HG02610 (cell line): ENCODE measurements around the gene CTBP1.
A peak's percentile ranks its signal among the peaks of the same experiment; 100 is the strongest.

Experiments
- ATAC-seq: cut with Tn5 transposase; IDR thresholded peaks from one replicate; pipeline ENCODE4 v1.9.1; 2021; ENCODE audit warnings: mild to moderate bottlenecking, moderate library complexity; ENCODE audit not compliant: unreplicated experiment

Gene CTBP1

GRCh38 chr4:1250921-1251772 is 2.2 kb upstream of the CTBP1 start:
- no peak for ATAC-seq

DNA sequence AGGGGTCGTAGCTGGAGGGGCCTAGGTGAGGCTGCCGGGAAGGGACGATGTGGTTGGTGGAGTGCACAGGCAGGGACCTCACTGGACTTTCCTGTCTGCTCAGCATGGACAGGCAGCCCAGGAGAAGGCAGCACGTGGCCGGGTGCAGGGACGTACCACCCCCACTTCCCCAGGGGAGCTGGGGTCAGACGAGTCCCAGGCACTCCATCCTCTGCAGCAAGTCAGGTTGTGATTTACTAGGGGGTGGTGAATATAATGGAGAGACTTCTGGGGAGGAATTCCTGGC is 1.5 kb upstream of the CTBP1 start:
- ATAC-seq, result no peak

- peak; percentile 17 for ATAC-seq
These were observed 999 bp upstream of the CTBP1 start for GRCh38 chr4:1249731-1250526.

GRCh38 chr4:1249148-1249730 is 309 bp upstream of the CTBP1 start:
- ATAC-seq, result peak; percentile 55

- ATAC-seq, result peak; percentile 22
These were observed 1.1 kb downstream of the CTBP1 start for GRCh38 chr4:1247864-1248244.

- ATAC-seq, result no peak
These were observed 1.7 kb downstream of the CTBP1 start for GRCh38 chr4:1246901-1247863.

GRCh38 chr4:1246111-1246881 is 2.6 kb downstream of the CTBP1 start:
- no peak for ATAC-seq

DNA sequence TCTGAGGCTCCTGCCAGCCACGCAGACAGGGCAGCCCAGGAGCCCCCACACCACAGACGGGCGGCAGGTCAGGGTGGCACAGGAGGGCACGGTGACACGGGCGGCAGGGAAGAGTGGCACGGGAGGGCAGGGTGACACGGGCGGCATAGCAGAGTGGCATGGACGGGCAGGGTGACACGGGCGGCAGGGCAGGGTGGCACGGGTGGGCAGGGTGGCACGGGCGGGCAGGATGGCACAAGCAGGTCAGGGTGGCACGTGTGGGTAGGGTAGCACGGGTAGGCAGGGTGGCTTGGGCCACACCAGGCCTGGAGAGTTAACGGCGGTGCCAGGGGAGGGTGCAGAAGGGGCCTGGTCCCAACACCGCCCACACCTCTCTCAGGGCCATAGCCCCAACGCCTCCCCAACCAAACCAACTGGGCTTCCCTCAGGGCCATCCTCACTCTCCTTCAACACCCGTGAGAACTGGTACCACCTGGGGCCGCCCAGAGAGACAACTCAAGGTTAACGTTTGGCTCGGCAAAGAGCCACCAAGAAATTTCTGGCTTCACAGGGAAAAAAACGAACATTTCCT is 3.4 kb downstream of the CTBP1 start:
- ATAC-seq, result no peak

GRCh38 chr4:1244978-1245471 is 3.9 kb downstream of the CTBP1 start:
- no peak for ATAC-seq

GRCh38 chr4:1244081-1244977 is 4.6 kb downstream of the CTBP1 start:
- no peak for ATAC-seq

GRCh38 chr4:1243451-1244080 is 5.4 kb downstream of the CTBP1 start:
- ATAC-seq, result no peak

DNA sequence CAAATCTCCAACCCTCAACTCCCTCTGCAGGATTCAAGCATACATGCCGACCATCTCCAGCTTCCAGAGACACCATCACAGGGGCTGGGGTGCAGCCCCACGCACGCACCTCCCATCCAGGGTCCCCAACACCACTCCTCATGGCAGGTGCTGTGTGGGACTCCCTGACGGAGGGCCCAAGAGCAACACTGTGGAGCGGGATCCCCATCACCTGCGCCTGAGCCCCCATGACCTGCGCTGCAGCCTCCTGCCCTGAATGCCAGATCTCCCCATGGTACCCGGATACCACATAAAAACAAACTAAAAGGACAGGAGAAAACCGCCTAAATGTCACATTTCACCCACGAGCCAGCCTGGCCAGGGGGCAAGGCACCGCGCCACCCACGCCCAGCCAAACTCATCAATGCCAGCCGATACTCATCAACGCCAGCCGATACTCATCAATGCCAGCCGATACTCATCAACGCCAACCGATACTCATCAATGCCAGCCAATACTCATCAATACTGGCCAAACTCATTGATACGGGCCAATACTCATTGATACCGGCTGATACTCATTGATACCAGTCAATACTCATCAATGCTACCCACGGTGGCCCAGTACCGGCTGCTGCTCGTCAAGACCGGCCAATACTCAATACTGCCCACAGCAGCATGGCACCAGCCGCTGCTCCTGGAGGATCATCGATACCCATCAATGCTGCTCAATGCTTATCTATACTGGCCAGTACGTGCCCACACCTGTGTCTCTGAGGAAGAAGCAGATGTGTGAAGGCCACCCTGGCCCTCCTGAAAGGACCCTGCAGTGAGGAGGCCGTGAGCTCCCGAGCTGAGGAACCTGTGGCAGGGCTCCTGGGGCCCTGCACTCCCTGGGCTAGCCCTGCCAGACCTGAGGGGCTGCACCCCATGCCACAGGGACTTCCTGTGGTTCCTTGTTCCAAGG is 6.2 kb downstream of the CTBP1 start:
- no peak for ATAC-seq

DNA sequence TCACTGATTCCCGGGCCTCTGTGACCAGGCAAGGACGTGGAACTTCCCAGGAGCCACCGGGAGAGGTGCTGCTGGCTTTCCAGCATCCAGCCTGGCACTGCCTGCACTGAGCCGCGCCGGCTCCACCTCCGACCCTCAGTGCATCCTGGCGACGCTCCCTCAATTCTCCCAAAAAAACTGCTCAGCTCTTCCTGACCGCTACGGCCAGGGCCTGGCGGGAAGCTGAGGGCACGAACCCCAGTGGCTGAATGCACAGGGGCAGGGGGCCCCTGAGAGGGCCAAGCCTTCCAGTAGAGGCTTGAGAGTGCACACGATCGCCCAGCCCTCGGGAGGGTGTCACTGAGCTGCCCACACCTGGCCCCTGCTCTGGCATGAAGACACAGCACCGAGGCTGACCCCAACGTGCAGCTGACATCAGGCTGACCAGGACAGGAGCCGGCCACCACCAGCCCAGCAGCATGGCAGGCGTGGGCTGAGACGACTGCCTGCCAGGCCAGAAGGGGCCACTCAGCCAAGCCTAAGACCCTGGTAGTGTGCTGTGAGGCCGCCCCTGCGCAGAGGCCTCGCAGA is 6.9 kb downstream of the CTBP1 start:
- ATAC-seq, result no peak

- no peak for ATAC-seq
These were observed 7.4 kb downstream of the CTBP1 start for GRCh38 chr4:1241466-1241935.

GRCh38 chr4:1240721-1241465 is 8.0 kb downstream of the CTBP1 start:
- ATAC-seq, result no peak

DNA sequence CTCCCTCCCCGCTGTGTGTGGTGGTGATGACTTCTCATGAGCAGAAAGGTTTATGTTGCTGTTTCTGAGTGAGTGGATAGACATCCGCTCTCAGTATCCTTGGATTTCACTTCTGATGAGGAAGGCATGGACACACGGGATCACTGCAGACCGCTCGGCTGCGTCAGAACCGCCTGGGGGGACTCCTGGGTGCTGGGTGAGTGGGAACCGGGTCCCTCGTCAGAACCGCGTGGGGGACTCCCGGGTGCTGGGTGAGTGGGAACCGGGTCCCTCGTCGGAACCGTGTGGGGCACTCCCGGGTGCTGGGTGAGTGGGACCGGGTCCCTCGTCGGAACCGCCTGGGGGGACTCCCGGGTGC is 9.0 kb downstream of the CTBP1 start:
- ATAC-seq, result no peak
